RWPE2 (cell line): ENCODE data around the gene TTLL8.

ENCODE experiments used
- ATAC-seq: fragments of 200-7000 bp; cut with Tn5 transposase; 3 replicates; pipeline ENCODE4 v1.9.1; 2021; ENCODE audit warnings: low read depth
- DNase-seq: peaks from one replicate; pipeline ENCODE4 v3.0.0-alpha.2; 2020; ENCODE audit warnings: low spot score
- H3K27ac ChIP-seq: fragments of 450-650 bp; 2 replicates; pipeline ENCODE4 v1.5.1; 2017; ENCODE audit warnings: mild to moderate bottlenecking; ENCODE audit not compliant: poor library complexity, severe bottlenecking
- H3K27me3 ChIP-seq: fragments of 250-450 bp; sonication (Bioruptor Pico); 2 replicates; pipeline ENCODE4 v1.5.1; 2021; ENCODE audit warnings: mild to moderate bottlenecking, moderate library complexity; ENCODE audit not compliant: insufficient read depth, poor library complexity, severe bottlenecking
- H3K36me3 ChIP-seq: fragments of 250-450 bp; sonication (Bioruptor Pico); 2 replicates; pipeline ENCODE4 v1.5.1; 2020; ENCODE audit warnings: low read depth, mild to moderate bottlenecking, moderate library complexity
- H3K4me1 ChIP-seq: fragments of 250-450 bp; sonication (Bioruptor Pico); 2 replicates; pipeline ENCODE4 v1.5.1; 2021; ENCODE audit warnings: mild to moderate bottlenecking, moderate library complexity; ENCODE audit not compliant: insufficient read depth, poor library complexity, severe bottlenecking
- H3K4me3 ChIP-seq: fragments of 250-450 bp; sonication (Bioruptor Pico); 2 replicates; pipeline ENCODE4 v1.5.1; 2021; ENCODE audit warnings: mild to moderate bottlenecking, moderate library complexity; ENCODE audit not compliant: severe bottlenecking
- H3K9me3 ChIP-seq: fragments of 250-450 bp; sonication (Bioruptor Pico); 2 replicates; pipeline ENCODE4 v1.5.1; 2021; ENCODE audit warnings: mild to moderate bottlenecking, moderate library complexity; ENCODE audit not compliant: severe bottlenecking
- CTCF ChIP-seq: fragments of 450-650 bp; IDR thresholded peaks from one replicate; pipeline ENCODE4 v1.5.1; 2017; ENCODE audit warnings: mild to moderate bottlenecking, moderate library complexity; ENCODE audit not compliant: poor library complexity, severe bottlenecking

The TTLL8 gene

DNA sequence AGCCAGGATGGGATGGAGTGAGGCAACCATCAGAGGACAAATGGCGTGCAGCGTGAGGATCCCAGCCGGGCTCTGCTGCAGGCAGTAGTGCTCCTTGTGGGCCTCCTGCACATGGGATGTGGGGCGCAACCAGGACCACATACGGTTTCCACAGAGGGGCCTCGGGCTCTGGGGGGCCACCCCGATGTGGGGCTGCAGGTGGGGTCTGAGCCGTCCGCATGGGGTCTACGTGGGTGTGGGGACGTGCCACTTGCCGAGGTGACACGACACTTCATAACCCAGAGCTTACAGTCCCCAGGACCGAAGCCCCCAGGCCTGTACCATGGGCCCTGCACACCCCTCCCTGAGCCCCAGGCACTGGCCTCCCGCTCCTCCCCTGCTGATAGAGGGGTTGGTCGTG is 10.8 kb downstream of the TTLL8 start:
- no peaks in the 10 kb centered on the region for H3K4me1 ChIP-seq
- no peak for TF ChIP-seq CTCF
- no peaks in the 10 kb centered on the region for H3K36me3 ChIP-seq
- no peak overlapping the region for H3K4me3 ChIP-seq
- DNase-seq (no peak), ATAC-seq (no peak)
- H3K9me3 ChIP-seq, result no peaks in the 10 kb centered on the region
- no peaks in the 10 kb centered on the region for H3K27me3 ChIP-seq
- no peak overlapping the region for H3K27ac ChIP-seq

DNA sequence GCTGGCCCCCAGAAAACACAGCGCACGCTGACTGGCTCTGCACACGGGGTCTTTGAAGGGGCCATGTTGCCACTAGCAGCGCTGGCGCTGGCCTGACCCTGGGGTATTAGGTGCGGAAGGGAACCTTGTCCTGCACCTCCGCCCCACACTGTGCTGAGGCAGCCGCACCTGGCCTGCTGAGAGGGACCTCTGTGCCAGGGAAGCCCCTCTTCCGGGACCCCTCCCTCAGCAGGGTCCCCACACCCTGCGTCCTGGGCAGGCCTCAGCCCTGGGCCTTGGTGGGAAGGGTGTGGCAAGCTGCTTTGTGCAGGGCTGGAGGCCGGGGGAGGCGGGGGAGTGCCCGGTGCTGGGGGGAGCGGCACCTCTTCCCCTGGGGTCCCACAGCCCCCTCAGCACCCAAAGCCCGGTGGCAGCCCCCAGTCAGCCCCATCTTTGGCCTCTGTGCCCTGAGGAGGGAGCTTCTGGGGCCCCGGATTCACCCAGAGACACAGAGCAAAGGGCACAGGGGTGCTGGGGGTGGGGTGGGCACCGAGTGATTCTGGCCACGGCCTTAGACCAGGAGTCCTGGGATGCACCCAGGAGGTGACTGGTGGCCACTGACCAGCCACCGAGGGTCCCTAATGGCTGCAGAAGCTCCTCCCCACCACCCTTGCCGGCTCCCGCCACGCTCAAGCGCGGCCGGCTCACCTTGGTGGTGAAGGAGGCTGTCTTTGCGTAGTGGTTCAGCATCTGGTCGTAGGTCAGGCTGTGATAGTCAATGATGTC is 11.4 kb downstream of the TTLL8 start:
- ATAC-seq (no peak), DNase-seq (no peak)
- Histone ChIP-seq H3K4me3 (no peak overlapping the region), H3K4me1 (no peaks in the 10 kb centered on the region), H3K9me3 (no peaks in the 10 kb centered on the region), H3K27me3 (no peaks in the 10 kb centered on the region), H3K36me3 (no peaks in the 10 kb centered on the region), H3K27ac (no peak overlapping the region)
- TF ChIP-seq CTCF, result no peak

DNA sequence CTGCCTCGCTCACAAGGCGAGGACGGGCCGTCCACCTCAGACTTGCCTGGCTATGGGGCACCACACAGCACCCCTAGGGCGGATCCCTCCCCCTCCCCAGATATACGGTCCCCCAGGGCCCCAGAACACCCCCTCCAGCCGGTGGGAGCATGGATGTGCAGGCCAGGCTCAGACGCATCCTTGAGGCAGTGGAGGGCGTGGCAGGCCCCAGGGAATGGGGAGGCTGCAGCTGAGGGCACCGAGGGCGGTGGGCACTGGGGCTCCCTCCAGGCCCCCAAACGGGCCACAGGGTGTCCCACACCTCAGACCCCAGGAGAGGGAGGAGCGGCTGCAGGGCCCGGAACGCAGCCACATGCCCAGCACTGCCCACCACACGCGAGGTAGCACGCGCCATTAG is 12.1 kb downstream of the TTLL8 start:
- Histone ChIP-seq H3K4me1 (no peaks in the 10 kb centered on the region), H3K27ac (no peak overlapping the region), H3K36me3 (no peaks in the 10 kb centered on the region), H3K27me3 (no peaks in the 10 kb centered on the region), H3K4me3 (no peak overlapping the region), H3K9me3 (no peaks in the 10 kb centered on the region)
- TF ChIP-seq CTCF, result no peak
- DNase-seq (no peak), ATAC-seq (no peak)

GRCh38 chr22:50045211-50046018 is 12.7 kb downstream of the TTLL8 start:
- no peak for ATAC-seq

More at GRCh38 chr22:50045211-50046018, 12.7 kb downstream of the TTLL8 start:
- Histone ChIP-seq H3K9me3 (no peaks in the 10 kb centered on the region), H3K27ac (no peak overlapping the region), H3K36me3 (no peaks in the 10 kb centered on the region), H3K27me3 (no peaks in the 10 kb centered on the region), H3K4me1 (no peaks in the 10 kb centered on the region), H3K4me3 (no peak overlapping the region)
- DNase-seq, result no peak
- no peak for TF ChIP-seq CTCF
